ENCODE data around the gene LRRC46.

Gene LRRC46

GRCh38 chr17:47810200-47810821 is 21.2 kb upstream of the LRRC46 start:
- DNase-seq, result peak; percentile 62

DNA sequence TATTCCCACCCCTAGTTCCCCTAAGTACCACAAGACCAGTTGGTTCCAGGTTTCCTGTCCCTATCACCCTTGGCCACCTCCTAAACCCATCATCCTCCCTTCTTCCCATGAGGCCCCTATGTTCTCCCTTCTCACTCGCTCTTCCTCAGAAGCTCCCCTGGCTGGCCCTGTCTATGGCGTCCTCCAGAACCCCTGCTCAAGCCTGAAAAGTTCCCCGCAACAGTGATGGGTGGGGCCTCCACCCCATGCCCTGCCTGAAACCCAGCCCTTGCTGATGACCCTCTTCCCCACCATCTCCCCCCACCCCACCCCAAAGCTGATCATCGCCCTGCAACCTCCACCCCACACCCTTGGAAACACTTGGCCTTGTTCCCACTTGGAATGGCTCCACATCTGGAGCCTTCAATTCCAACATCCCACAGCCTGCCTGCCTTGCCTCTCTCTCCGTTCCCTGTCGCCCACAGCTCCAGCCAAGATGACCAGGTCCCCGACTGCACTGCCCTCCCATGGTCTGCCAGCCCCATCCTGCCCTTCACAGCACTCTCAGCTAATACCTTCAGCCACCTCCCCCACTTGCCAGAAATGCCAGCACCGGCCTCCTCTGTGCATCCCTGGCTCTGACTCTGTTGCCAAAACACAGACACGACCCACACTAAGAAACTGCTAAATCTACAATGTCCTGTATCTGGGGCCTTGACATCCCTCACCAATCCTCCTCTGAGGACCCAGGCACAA is 20.4 kb upstream of the LRRC46 start:
- DNase-seq, result no peak

DNA sequence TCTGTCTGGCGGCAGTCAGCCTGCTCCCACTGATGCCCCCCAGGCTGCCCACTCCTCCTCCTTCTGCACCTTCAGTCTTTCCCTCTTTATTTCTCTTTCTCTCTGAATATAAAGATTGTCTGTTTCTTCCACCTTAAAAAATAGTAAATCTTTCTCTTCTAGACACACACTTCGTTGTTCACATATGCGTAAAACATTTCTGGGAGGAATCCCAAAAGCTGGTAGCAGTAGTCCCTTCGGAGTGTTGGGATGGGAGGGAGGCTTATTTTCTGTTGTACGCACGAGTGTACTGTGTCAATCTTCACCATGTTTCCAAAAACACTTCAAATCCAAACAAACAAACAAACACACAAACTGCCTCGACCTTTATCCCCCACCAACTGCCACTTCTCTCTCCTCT is 19.8 kb upstream of the LRRC46 start:
- DNase-seq, result no peak

- no peak for DNase-seq
Observed at GRCh38 chr17:47812146-47812920, 19.1 kb upstream of the LRRC46 start.

DNA sequence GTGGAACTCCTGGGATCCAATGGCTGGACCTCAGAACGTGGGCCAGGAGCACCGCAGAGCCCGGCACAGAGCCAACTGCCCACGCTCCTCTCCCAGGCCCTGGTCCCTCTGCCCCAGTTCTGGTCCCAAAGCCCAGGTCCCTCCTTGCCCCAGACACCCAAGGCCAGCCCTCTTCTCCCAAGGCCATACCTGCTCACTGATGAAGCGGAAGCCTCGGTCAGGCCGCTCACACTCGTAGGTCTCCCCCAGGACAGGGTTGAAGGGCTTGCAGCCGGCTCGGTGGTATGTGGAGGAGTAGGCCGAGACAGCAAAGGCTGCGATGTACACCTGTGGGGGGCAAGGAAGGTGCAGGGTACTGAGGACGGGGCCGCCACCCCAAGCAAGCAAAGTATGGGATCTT is 18.4 kb upstream of the LRRC46 start:
- DNase-seq, result no peak

- DNase-seq, result no peak
Observed at GRCh38 chr17:47813512-47814031, 17.9 kb upstream of the LRRC46 start.

DNA sequence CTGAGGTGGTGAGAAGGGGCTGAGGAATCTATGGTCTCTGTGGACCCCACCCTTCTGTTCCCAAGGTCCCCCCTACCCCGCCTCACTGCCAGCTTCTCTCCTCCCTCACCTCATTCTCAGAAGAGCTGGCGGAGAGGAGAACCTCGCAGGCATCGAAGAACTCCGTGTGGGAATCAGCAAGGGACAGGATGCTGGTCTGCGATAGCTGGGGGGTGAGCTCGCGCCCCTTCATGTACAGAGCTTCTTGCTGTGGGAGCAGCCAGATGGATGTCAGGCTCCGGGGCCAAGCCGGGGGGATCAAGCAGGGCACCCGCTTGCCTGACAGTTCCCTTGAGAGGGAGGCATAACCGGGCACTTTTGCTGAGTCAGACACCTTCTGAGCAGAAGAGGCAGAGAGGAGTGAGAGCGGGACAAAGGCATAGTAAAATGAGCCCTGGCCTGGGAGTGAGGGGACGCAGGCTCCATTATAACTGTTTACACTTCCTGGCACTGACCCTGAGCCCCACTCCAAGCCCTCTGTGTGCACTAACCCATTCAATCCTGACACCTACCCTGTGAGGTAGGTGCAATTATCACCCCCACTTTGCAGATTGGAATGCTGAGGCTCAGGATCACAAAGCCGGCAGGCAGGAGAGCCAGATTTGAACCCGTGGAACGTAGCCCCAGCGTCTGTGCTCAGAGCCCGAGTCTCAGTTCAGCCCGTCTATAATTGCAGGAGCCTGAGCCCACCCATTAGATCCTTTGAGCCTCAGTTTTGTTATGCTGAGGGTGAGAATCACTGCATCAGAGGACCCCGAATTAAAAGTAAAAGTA is 16.2 kb upstream of the LRRC46 start:
- no peak for DNase-seq

GRCh38 chr17:47816111-47816735 is 15.2 kb upstream of the LRRC46 start:
- DNase-seq, result no peak

- no peak for DNase-seq
Observed at GRCh38 chr17:47816947-47817346, 14.5 kb upstream of the LRRC46 start.

GRCh38 chr17:47818002-47818695 is 13.3 kb upstream of the LRRC46 start:
- DNase-seq, result no peak

DNA sequence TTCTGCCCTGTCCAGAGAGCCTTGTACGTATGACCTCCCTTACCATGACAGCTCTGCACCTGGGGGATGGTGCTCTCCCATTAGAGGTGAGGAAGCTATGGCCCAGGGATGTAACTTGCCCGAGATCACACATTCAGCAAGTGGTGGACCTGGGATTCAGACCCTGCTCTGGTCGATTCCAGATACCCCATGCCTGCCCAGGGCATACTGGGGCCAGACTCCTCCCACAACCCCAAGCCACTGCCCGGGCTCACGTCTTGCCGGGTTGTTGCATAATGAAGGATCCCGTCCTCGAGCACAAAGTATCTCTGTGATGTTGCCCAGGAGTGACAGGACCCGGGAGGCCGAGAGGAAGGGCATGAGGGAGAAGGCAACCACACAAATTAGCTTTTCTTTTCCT is 12.0 kb upstream of the LRRC46 start:
- DNase-seq, result no peak

DNA sequence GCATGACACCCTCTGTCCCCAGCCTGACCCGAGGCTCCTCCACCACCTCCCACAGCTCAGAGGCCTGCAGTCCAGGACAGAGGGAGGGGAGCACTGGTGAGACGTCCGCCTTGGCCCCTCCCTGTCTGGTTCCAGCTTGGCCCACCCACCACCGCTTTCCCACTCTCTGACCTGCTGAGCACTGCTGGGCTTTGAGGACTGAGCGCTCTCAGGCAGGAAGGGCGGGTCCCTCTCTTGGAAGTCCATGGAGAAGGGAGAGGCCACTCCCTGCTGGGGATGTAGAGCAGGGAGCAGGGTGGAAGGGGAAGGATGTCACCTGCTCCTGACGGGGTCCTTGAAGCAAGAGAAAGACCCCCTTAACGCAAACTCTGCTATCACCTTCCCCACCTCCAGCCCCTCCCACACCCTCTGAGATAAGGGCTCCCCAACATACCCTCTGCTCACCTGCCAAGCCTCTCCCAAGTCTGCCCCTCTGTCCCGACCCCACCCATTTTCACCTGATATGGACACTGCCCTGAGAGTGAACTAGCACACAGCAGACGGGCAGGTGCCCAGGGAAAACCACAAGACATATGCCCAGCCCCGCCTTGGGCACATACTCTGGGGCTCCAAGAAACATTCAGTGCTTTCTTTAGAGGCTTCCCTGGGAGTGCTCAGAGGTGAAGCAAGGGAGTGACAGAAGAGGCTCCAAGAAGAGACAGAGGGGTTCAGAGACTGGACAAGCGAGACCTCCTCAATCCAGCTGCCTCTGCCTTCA is 11.3 kb upstream of the LRRC46 start:
- no peak for DNase-seq

DNA sequence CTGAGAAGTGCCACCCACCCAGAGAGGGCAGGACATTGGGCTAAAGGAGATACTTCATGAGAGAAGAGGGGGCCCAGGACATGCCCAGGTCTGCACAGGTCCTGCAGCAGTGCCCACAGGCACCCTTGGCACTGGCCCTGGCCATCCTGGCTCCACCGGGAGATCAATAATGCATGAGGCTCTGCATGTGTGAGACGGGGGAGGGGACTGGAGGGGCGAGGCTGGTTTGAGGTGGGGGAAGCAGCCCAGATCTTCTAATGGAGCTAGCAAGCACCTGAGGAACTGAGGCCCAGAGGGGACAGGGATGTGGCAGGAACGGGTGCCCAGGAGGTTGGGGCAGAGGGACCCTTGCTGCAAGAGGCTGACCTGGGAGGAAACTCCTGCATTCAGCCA is 10.4 kb upstream of the LRRC46 start:
- DNase-seq, result no peak

- DNase-seq, result peak; percentile 76
Observed at GRCh38 chr17:47821424-47822391, 9.8 kb upstream of the LRRC46 start, which contains the start of gene OSBPL7. OSBPL7 (minus strand) TSS chr17:47821794; CDS start chr17:47820278, 1,516 bp downstream.

GRCh38 chr17:47822785-47823184 is 8.7 kb upstream of the LRRC46 start:
- DNase-seq, result no peak

- no peak for DNase-seq
Observed at GRCh38 chr17:47823519-47823918, 8.0 kb upstream of the LRRC46 start.

DNA sequence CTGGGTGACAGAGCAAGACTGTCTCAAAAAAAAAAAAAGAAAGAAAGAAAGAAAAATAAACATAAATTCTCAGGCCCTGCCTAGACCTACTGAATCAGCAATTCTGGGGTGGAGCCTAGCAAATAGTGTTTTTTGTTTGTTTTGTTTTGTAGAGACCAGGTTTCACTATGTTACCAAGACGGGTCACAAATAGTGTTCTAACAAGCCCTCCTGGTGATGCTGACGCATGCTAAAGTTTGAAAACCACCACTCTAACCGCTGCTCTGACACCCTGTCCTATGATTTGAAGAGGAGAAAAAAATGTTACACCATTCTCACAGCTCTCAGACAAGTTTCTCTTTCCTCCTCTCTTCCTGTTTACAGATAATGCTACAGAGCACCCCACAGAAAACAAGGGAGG is 1.6 kb upstream of the LRRC46 start:
- no peak for DNase-seq

DNA sequence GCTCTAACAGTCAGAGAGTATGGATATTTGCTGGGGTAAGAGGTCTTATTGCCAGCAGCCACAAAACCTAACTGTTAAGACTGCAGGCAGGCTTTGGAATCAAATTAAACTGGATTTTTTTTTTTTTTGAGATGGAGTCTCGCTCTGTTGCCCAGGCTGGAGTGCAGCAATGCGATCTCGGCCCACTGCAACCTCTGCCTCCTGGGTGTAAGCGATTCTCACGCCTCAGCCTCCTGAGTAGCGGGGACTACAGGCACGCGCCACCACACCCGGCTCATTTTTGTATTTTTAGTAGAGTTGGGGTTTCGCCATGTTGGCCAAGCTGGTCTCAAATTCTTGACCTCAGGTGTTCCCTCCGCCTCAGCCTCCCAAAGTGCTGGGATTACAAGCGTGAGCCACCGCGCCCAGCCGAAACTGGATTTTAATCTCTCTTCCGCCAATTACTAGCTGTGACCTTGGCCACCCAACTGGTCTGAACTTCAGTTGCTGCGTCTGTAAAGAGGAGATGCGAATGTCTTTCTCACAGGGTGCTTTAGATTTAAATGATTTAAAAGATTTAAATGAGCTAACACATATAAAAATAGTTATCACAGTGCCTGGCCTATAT is 971 bp upstream of the LRRC46 start:
- no peak for DNase-seq

- DNase-seq, result no peak
Observed at GRCh38 chr17:47831934-47832327, 461 bp downstream of the LRRC46 start.

Data from T1000 (cell line).